Heart left ventricle (tissue), 16 donors: Measurements from ENCODE around the gene FKBP1A. TPM values are rescaled to one million over a fixed set of nuclear protein-coding genes. Genes with fewer than 3 reads are reported as not detected.

ENCODE experiments used
- ATAC-seq, 4 donors: fragments of 200-7000 bp; cut with Tn5 transposase; one replicate each; pipeline ENCODE4 v1.9.1; 2020 to 2022; ENCODE audit warnings: moderate library complexity in 4 of 4, mild to moderate bottlenecking in 3 of 4, moderate number of reproducible peaks in 1 of 4
- DNase-seq, 5 donors: peaks; one replicate each; pipeline ENCODE4 v3.0.0-alpha.2; 2020
- H3K27ac ChIP-seq, 12 donors: fragments of 200-600 bp; sonication (generic) in 4 of 12; one replicate each; pipeline versions ENCODE4 v1.5.0 to v1.8.0; 2016 to 2022; ENCODE audit warnings: mild to moderate bottlenecking in 2 of 12
- H3K27me3 ChIP-seq, 9 donors: fragments of 200-600 bp; sonication (generic) in 2 of 9; one replicate each; pipeline versions ENCODE4 v1.5.1 to v1.8.0; 2016 to 2022; ENCODE audit warnings: mild to moderate bottlenecking in 3 of 9
- H3K36me3 ChIP-seq, 9 donors: fragments of 200-600 bp; sonication (generic) in 2 of 9; one replicate each; pipeline versions ENCODE4 v1.5.0 to v1.8.0; 2018 to 2022; ENCODE audit warnings: mild to moderate bottlenecking in 2 of 9
- H3K4me1 ChIP-seq, 12 donors: fragments of 200-600 bp; sonication (generic) in 4 of 12; one replicate each; pipeline versions ENCODE4 v1.5.0 to v1.8.0; 2016 to 2022; ENCODE audit warnings: mild to moderate bottlenecking in 3 of 12
- H3K4me3 ChIP-seq, 12 donors: fragments of 200-600 bp; sonication (generic) in 4 of 12; one replicate each; pipeline versions ENCODE4 v1.5.0 to v1.8.0; 2017 to 2022; ENCODE audit warnings: mild to moderate bottlenecking in 9 of 12, moderate library complexity in 4 of 12
- H3K9me3 ChIP-seq, 12 donors: fragments of 200-600 bp; sonication (generic) in 4 of 12; one replicate each; pipeline versions ENCODE4 v1.5.0 to v1.8.0; 2016 to 2022; ENCODE audit warnings: mild to moderate bottlenecking in 1 of 12
- POLR2A ChIP-seq, 2 donors: fragments of 450-650 bp; IDR thresholded peaks; one replicate each; pipeline ENCODE4 v1.6.1; 2017; ENCODE audit warnings: antibody characterized with exemption in 2 of 2, mild to moderate bottlenecking in 2 of 2, moderate library complexity in 2 of 2
- WGBS, 4 donors: extraction: QIAGEN DNeasy Blood & Tissue Kit in 2 of 4; methylation state at CpG; one replicate each; pipeline versions ENCODE4 v1.1.5 to v1.1.7; 2013 to 2018; 5-methylcytosine and 5-hydroxymethylcytosine counted together
- intact Hi-C, 10 donors: fragments of 100-400 bp; cut with DNase I; formaldehyde crosslinking; loops; one replicate each; pipeline versions ENCODE4 v1.11.1 to v1.14.2; 2022
- polyA plus RNA-seq, 2 donors: library from polyadenylated mRNA; stranded (reverse); fragments of 200-250 nt; gene quantifications; one replicate each; pipeline ENCODE4 v1.2.3, GENCODE V29; 2013
- total RNA-seq, 9 donors: library from RNA; depleted of rRNA in 2 of 9; stranded (reverse); fragments of >200 nt in 2 of 9; fragmentation: NEBNext Ultra II Directional in 3 of 9; extraction: Animal tissue kit (Norgen Biotek cat#: 25700) in 3 of 9; gene quantifications; one replicate each; pipeline versions ENCODE4 v1.1.0 to v1.2.4, GENCODE V29; 2016 to 2023
- TF ChIP-seq, protein P1 (sequence below), 12 donors: fragments of 200-600 bp; sonication (generic) in 4 of 12; IDR thresholded peaks; one replicate each; pipeline versions ENCODE4 v1.5.0 to v1.8.0; 2018 to 2022; ENCODE audit warnings: antibody characterized with exemption in 12 of 12, mild to moderate bottlenecking in 5 of 12
- donor health status: ischemic (EF 13 %, LVEDD 7.1; RV severe dilation, severe dysfunction).
- donor health status: healthy with polysubstance abuse.
- donor health status: DM: no; HTN: yes; CAD: no.
- donor health status: DM: no; HTN: no; CAD: no.
- donor health status: ischemic (EF 25% LVEDD 6.9; RV normal size, moderate dysfunction).
- donor health status: ischemic (EF 25% LVEDD 5.7; RV mildly dilated, moderate dysfunction).
- donor health status: healthy.
- donor health status: DM: yes; HTN: yes; CAD: no.
- donor health status: ischemic (EF 35%, LVEDD 5.7; RV mildly dilated, moderate dysfunction).
- donor health status: nonischemic (EF 11% LVEDD 7.7; RV severe dilation, severe dysfunction).
- donor health status: DM: yes; HTN: yes; CAD: no.
- donor health status: PGD.
- donor health status: ischemic (EF 29% LVEDD 5.4; RV normal size, mild dysfunction).
- donor health status: nonischemic (EF 23%, LVEDD 6.1; RV moderate dilation, normal function).

The FKBP1A gene
- total and polyA plus RNA-seq, 11 donors, result 71.3 to 401 (median 144) TPM

DNA sequence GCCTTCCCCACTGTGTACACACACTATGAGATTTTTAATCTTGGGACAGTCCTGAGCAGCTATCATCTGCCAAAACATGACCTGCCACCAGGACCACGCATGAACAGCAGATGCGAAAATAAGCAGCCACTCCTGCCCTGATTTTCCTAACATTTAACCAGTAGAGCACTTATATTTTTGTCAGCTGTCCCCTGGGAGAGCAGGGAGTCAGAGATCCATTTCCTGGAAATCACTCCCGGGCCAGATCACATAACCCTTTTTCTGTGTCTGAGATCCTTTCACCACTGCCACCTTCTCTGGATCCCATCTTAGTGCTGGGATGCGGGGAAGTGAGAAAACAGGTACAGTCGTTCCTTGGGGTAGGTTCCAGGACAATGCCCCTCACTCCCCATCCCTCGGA is 69.6 kb downstream of the FKBP1A start:
- Histone ChIP-seq H3K27me3 (no peaks in the 10 kb centered on the region), H3K36me3 (no peaks in the 10 kb centered on the region), H3K4me3 (no peak overlapping the region), H3K4me1 (peaks cover 17 to 69% (median 54%) of the 10 kb centered on the region in 12 donors), H3K9me3 (no peaks in the 10 kb centered on the region), H3K27ac (peak overlapping the region; percentile 54 to 100 (median 99))
- intact Hi-C loops, result loop anchor here in 2 of 10 donors (2.0 to 5.0 kb wide), 2 partner anchors 69 to 72 kb away; partner anchors contain the start of gene FKBP1A (in 1 of the 2)
- DNase-seq, result peak in 2 of 5 donors; percentile 27 to 51
- TF ChIP-seq, protein P1, sequence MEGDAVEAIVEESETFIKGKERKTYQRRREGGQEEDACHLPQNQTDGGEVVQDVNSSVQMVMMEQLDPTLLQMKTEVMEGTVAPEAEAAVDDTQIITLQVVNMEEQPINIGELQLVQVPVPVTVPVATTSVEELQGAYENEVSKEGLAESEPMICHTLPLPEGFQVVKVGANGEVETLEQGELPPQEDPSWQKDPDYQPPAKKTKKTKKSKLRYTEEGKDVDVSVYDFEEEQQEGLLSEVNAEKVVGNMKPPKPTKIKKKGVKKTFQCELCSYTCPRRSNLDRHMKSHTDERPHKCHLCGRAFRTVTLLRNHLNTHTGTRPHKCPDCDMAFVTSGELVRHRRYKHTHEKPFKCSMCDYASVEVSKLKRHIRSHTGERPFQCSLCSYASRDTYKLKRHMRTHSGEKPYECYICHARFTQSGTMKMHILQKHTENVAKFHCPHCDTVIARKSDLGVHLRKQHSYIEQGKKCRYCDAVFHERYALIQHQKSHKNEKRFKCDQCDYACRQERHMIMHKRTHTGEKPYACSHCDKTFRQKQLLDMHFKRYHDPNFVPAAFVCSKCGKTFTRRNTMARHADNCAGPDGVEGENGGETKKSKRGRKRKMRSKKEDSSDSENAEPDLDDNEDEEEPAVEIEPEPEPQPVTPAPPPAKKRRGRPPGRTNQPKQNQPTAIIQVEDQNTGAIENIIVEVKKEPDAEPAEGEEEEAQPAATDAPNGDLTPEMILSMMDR (IDR thresholded peaks at IDR 0.05), result no peak
- no peak for TF ChIP-seq POLR2A (IDR thresholded peaks at IDR 0.05)
- peak in 1 of 4 donors; percentile 0 for ATAC-seq
- 46 to 60% (median 54%) methylated on average over 6 of the region's 6 CpGs for WGBS, 4 donors

DNA sequence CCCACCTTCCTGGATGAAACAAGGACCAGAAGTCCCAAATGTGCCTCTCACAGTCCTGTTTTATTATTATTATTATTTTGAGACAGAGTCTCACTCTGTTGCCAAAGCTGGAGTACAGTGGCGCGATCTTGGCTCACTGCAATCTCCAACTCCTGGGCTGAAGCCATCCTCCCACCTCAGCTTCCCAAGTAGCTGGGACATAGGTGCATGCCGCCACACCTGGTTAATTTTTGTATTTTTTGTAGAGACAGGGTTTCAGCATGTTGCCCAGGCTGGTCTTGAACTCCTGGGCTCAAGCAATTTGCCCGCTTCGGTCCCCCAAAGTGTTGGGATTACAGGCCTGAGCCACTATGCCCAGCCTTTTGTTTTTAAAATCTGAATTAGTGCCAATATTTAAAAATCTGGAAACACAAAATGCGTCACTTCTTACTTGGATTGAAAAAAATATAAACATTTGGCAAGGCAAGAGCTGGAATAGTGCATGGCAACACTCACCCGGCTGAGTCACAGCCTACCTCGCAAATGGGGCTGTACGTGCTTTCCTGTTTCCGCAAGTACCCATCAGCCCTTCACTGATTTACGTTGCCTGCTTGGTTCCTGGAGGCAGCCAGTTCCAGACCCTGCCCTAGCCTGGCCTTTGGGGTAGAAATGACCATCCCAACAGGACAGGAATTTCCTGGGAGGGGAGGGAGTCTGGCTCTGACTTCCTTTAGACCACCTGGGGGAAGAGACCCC is 70.2 kb downstream of the FKBP1A start:
- peak in 2 of 4 donors; percentile 36 to 56 for ATAC-seq
- 53 to 65% (median 56%) methylated on average over 11 of the region's 11 CpGs for WGBS, 4 donors
- no peaks in the 10 kb centered on the region for H3K36me3 ChIP-seq
- peak in 3 of 5 donors; percentile 62 to 71 (median 68) for DNase-seq
- no peak overlapping the region for H3K4me3 ChIP-seq
- peaks cover 12 to 63% (median 48%) of the 10 kb centered on the region in 12 donors for H3K4me1 ChIP-seq
- intact Hi-C loops, result loop anchor here in 2 of 10 donors (2.0 to 5.0 kb wide), 2 partner anchors 70 to 72 kb away; partner anchors contain the start of gene FKBP1A (in 1 of the 2)
- H3K27me3 ChIP-seq, result no peaks in the 10 kb centered on the region
- no peaks in the 10 kb centered on the region for H3K9me3 ChIP-seq
- peak overlapping the region; percentile 78 to 100 (median 99) for H3K27ac ChIP-seq
- peak in 1 of 2 donors; percentile 27 for TF ChIP-seq POLR2A (IDR thresholded peaks at IDR 0.05)
- TF ChIP-seq, protein P1 (IDR thresholded peaks at IDR 0.05), result no peak

DNA sequence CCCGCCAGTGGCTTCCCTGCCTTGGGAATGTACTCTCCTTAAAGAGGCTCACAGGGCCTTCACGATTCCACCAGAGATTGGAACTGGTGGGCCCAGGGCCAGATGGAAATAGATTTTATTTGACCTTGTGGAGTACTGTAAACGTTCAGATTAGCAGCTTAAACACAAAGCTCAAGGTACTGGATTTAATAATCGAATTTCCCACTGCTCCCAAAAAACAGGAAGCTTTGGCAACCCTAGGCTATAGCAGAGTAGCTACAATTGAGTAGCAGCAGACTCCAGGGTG is 71.3 kb downstream of the FKBP1A start:
- 43 to 63% (median 47%) methylated on average over 4 of the region's 4 CpGs for WGBS, 4 donors
- intact Hi-C loops, result loop anchor here in 1 of 10 donors (5.0 kb wide), 1 partner anchor 71 kb away; the partner anchor contains the start of gene FKBP1A
- DNase-seq (no peak), ATAC-seq (no peak)
- H3K4me1 ChIP-seq, result peaks cover 5 to 52% (median 37%) of the 10 kb centered on the region in 12 donors
- TF ChIP-seq, protein P1 (IDR thresholded peaks at IDR 0.05), result no peak
- TF ChIP-seq POLR2A (IDR thresholded peaks at IDR 0.05), result no peak
- H3K36me3 ChIP-seq, result no peaks in the 10 kb centered on the region
- H3K4me3 ChIP-seq, result no peak overlapping the region
- H3K27ac ChIP-seq, result peak overlapping the region; percentile 78 to 100 (median 99)
- no peaks in the 10 kb centered on the region for H3K27me3 ChIP-seq
- no peaks in the 10 kb centered on the region for H3K9me3 ChIP-seq

DNA sequence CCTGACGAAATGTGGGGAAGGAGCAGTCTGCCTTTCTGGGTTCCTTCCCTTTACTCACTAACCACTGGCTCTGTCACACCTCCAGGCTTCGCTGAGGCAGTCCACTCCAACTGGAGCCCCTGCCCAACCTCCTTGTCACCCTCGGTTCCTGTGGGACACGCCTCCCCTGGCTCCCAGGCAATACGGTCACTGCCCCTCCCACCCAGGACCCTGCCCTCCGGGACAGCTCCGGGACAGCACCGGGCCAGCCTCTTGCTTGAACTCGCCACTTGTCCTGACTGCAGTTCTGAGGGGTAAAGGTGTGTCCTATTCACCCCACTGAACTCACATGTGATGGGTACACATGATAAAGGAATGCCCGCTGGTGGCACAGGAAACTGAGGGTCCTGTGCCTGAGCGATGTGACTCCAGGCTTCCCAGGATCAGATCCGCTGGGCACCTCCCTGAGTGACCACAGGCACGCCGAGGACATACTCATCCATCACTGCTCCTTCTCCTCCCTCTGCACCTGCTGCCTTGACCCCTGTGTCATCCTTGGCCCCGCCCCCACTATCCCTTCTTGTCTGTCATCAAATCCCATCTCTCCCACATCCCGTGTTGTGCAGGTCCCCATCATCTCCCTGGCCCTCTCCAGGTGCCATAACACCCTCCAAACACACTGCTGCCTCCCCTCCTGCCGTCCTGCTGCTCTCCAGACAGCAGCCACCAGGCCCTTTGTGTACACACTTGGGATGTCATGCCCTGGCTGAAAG is 71.8 kb downstream of the FKBP1A start:
- Histone ChIP-seq H3K4me3 (no peak overlapping the region), H3K9me3 (no peaks in the 10 kb centered on the region), H3K36me3 (no peaks in the 10 kb centered on the region), H3K27me3 (no peaks in the 10 kb centered on the region), H3K27ac (peak overlapping the region in 11 of 12 donors; percentile 78 to 100 (median 99)), H3K4me1 (peaks cover under 1 to 47% (median 32%) of the 10 kb centered on the region in 12 donors)
- ATAC-seq (no peak), DNase-seq (no peak)
- intact Hi-C loops, result loop anchor here in 1 of 10 donors (5.0 kb wide), 1 partner anchor 71 kb away; the partner anchor contains the start of gene FKBP1A
- WGBS, 4 donors, result 71 to 76% (median 74%) methylated on average over 14 to 17 of the region's 17 CpGs
- no peak for TF ChIP-seq POLR2A (IDR thresholded peaks at IDR 0.05)
- TF ChIP-seq, protein P1 (IDR thresholded peaks at IDR 0.05), result no peak
